Body of pancreas (tissue), 4 donors: ENCODE data around the gene LITAF. TPM values are rescaled to one million over a fixed set of nuclear protein-coding genes. Genes with fewer than 3 reads are reported as not detected.
A peak's percentile ranks its signal among the peaks of the same experiment; 100 is the strongest.

ENCODE experiments used
- ATAC-seq: fragments of 150-250 bp; one replicate; pipeline ENCODE4 v1.9.1; 2016
- DNase-seq, 4 donors: peaks; one replicate each; pipeline ENCODE4 v3.0.0-alpha.2; 2019
- H3K27ac ChIP-seq, 4 donors: fragments of 200-600 bp; sonication (generic); 1 replicate in 3 of 4; 2 replicates in 1 of 4; pipeline versions ENCODE4 v1.5.1 to v1.6.1; 2016 to 2019; ENCODE audit warnings: mild to moderate bottlenecking in 1 of 4, mixed read lengths in 1 of 4, moderate library complexity in 1 of 4
- H3K27me3 ChIP-seq, 2 donors: fragments of 200-600 bp; sonication (generic); one replicate each; pipeline ENCODE4 v1.6.0; 2016; ENCODE audit warnings: mild to moderate bottlenecking in 1 of 2
- H3K36me3 ChIP-seq, 2 donors: fragments of 200-600 bp; sonication (generic); replicated peaks in 1 of 2; 2 replicates each; pipeline ENCODE4 v1.5.1; 2016; ENCODE audit warnings: low read depth in 2 of 2; ENCODE audit not compliant: insufficient read depth in 1 of 2
- H3K4me1 ChIP-seq: fragments of 200-600 bp; sonication (generic); one replicate; pipeline ENCODE4 v1.6.0; 2016
- H3K4me3 ChIP-seq, 2 donors: fragments of 200-600 bp; sonication (generic); 1 replicate in 1 of 2; 2 replicates in 1 of 2; pipeline ENCODE4 v1.5.1; 2016 to 2019
- H3K9me3 ChIP-seq, 3 donors: fragments of 200-600 bp; sonication (generic); 1 replicate in 2 of 3; 2 replicates in 1 of 3; pipeline ENCODE4 v1.5.1; 2016
- POLR2A ChIP-seq, 3 donors: fragments of 450-650 bp; IDR thresholded peaks; one replicate each; pipeline ENCODE4 v1.6.1; 2016; ENCODE audit warnings: antibody characterized with exemption in 3 of 3, mild to moderate bottlenecking in 2 of 3
- WGBS, 2 donors: methylation state at CpG; one replicate each; pipeline ENCODE4 v1.1.5; 2017; 5-methylcytosine and 5-hydroxymethylcytosine counted together
- intact Hi-C: fragments of 100-400 bp; cut with DNase I; formaldehyde crosslinking; loops from one replicate; pipeline ENCODE4 v1.15.1; 2023
- total RNA-seq, 2 donors: library from RNA; depleted of rRNA; stranded (reverse); fragments of >200 nt; gene quantifications; one replicate each; pipeline ENCODE4 v1.1.0, GENCODE V29; 2016
- TF ChIP-seq, protein P1 (sequence below), 7 experiments: fragments of 450-650 bp in 4 of 7; fragments of 200-600 bp in 3 of 7; sonication (generic) in 3 of 7; IDR thresholded peaks; one replicate each; pipeline ENCODE4 v1.5.1; 2016 to 2019; ENCODE audit warnings: antibody characterized with exemption in 7 of 7

Gene LITAF
- total RNA-seq, 2 donors from 2014 or later: 24.9 to 25.7 TPM

DNA sequence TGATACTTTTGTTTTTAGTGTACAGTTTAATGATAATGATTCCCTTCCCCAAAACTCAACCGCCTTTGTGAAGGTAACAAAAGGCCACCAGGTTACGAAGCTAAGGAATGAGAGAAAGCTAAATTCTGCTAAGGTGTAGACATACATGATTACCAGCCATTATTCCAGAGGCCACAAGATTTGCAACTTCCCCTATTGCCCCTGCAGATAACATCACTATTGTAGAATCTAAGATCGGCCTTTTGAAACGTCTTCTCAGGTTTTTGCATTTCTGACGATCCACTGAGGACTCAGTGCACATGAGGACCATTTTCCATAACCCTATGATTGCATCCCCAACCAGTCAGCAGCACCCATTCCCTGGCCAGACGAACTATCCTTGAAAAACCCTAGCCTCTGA, 47.6 kb upstream of the LITAF start:
- Histone ChIP-seq H3K36me3 (no peaks in the 10 kb centered on the region), H3K9me3 (no peaks in the 10 kb centered on the region), H3K27ac (no peak overlapping the region), H3K27me3 (no peaks in the 10 kb centered on the region), H3K4me3 (no peak overlapping the region), H3K4me1 (peaks cover 41% of the 10 kb centered on the region)
- intact Hi-C loops: no loop called here
- DNase-seq: no peak
- no peak for ATAC-seq
- 80 to 94% methylated on average over 6 of the region's 6 CpGs for WGBS, 2 donors
- no peak for TF ChIP-seq POLR2A (IDR thresholded peaks at IDR 0.05)

DNA sequence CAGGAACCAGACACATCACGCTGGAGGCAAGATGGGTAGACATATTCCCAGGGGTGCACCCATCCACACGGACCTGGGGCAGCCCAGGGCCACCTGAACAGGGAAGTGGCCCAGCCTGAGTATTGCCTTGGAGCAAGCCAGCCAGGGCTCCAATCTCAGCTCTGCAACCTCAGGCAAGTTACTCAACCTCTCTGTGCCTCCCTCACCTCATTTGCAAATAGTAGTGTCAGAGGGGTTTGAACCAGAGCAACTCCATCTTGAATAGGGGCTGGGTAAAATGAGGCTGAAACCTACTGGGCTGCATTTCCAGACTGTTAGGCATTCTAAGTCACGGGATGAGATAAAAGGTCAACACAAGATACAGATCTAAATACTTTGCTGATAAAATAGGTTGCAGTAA, 46.4 kb upstream of the LITAF start:
- DNase-seq (no peak), ATAC-seq (no peak)
- Histone ChIP-seq H3K27ac (peak overlapping the region in 3 of 4 donors; percentile 2 to 61 (median 60)), H3K36me3 (no peaks in the 10 kb centered on the region), H3K27me3 (no peaks in the 10 kb centered on the region), H3K4me1 (peaks cover 45% of the 10 kb centered on the region), H3K4me3 (no peak overlapping the region), H3K9me3 (no peaks in the 10 kb centered on the region)
- WGBS, 2 donors: 53 to 68% methylated on average over 3 of the region's 3 CpGs
- intact Hi-C loops: no loop called here
- TF ChIP-seq, protein P1, sequence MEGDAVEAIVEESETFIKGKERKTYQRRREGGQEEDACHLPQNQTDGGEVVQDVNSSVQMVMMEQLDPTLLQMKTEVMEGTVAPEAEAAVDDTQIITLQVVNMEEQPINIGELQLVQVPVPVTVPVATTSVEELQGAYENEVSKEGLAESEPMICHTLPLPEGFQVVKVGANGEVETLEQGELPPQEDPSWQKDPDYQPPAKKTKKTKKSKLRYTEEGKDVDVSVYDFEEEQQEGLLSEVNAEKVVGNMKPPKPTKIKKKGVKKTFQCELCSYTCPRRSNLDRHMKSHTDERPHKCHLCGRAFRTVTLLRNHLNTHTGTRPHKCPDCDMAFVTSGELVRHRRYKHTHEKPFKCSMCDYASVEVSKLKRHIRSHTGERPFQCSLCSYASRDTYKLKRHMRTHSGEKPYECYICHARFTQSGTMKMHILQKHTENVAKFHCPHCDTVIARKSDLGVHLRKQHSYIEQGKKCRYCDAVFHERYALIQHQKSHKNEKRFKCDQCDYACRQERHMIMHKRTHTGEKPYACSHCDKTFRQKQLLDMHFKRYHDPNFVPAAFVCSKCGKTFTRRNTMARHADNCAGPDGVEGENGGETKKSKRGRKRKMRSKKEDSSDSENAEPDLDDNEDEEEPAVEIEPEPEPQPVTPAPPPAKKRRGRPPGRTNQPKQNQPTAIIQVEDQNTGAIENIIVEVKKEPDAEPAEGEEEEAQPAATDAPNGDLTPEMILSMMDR (IDR thresholded peaks at IDR 0.05): no peak
- TF ChIP-seq POLR2A (IDR thresholded peaks at IDR 0.05): no peak

DNA sequence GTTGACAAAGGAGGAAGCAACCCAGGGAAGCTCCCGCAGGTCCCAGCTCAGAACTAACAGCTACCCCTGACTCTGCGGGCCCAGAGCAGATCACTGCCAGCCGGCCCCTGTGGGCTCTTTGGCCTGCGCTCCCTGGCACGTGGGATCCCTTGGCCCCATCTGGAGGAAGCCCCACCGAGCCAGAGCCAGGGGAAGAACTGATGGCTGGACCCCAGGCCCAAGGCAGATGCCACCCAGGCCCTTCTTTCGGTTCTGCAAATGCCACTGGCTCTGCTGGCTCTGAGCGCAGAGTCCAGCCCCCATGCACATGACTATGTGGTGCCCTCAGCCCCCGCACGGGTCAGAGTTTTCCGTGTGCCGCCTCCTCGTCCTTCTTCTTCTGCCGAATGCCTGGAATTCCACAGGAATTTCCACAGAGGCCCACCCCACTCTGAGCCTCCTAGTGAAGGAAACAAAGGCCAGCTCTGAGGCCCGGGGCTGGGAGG, 45.8 kb upstream of the LITAF start:
- no peaks in the 10 kb centered on the region for H3K9me3 ChIP-seq
- H3K36me3 ChIP-seq: no peaks in the 10 kb centered on the region
- DNase-seq (peak; percentile 31 to 65 (median 45)), ATAC-seq (peak; percentile 26)
- H3K27me3 ChIP-seq: no peaks in the 10 kb centered on the region
- H3K4me1 ChIP-seq: peaks cover 45% of the 10 kb centered on the region
- peak overlapping the region in 3 of 4 donors; percentile 2 to 61 (median 60) for H3K27ac ChIP-seq
- TF ChIP-seq POLR2A (IDR thresholded peaks at IDR 0.05): peak in 1 of 3 donors; percentile 22
- TF ChIP-seq, protein P1 (IDR thresholded peaks at IDR 0.05): no peak
- 55 to 58% methylated on average over 13 to 15 of the region's 15 CpGs for WGBS, 2 donors
- H3K4me3 ChIP-seq: no peak overlapping the region
- intact Hi-C loops: no loop called here

DNA sequence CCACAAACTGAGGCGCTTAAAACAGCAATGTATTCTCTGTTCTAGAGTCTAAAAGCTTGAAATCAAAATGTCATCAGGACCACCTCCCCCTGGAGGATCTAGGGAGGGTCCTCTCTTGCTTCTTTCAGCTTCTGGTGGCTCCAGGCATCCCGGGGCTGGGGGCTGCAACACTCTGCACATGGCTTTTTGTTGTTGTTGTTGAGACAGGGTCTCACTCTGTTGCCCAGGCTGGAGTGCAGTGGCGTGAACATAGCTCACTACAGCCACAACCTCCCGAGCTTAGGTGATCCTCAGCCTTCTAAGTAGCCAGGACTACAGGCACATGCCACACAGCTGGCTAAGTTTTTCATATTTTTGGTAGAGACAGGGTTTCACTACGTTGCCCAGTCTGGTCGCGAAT, 44.5 kb upstream of the LITAF start:
- no peaks in the 10 kb centered on the region for H3K9me3 ChIP-seq
- intact Hi-C loops: no loop called here
- no peaks in the 10 kb centered on the region for H3K27me3 ChIP-seq
- H3K4me1 ChIP-seq: peaks cover 33% of the 10 kb centered on the region
- ATAC-seq (no peak), DNase-seq (no peak)
- WGBS, 2 donors: 78 to 79% methylated on average over 2 to 7 of the region's 7 CpGs
- no peak for TF ChIP-seq POLR2A (IDR thresholded peaks at IDR 0.05)
- TF ChIP-seq, protein P1 (IDR thresholded peaks at IDR 0.05): no peak
- no peak overlapping the region for H3K27ac ChIP-seq
- no peak overlapping the region for H3K4me3 ChIP-seq
- H3K36me3 ChIP-seq: no peaks in the 10 kb centered on the region

DNA sequence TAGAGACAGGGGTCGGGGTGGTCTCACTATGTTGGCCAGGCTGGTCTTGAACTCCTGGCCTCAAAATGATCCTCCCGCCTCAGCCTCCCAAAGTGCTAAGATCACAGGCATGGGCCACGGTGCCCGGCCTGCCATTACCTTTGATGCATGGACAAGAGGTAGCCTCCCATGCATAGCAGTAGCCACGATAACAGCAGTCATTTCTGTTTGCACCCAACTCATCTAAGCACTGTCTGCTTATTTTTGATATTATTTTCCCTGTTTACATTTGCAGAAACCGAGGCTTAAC, 44.0 kb upstream of the LITAF start:
- no peaks in the 10 kb centered on the region for H3K9me3 ChIP-seq
- 73 to 74% methylated on average over 6 of the region's 6 CpGs for WGBS, 2 donors
- no peak for TF ChIP-seq POLR2A (IDR thresholded peaks at IDR 0.05)
- TF ChIP-seq, protein P1 (IDR thresholded peaks at IDR 0.05): no peak
- no peak overlapping the region for H3K27ac ChIP-seq
- H3K4me3 ChIP-seq: no peak overlapping the region
- no peaks in the 10 kb centered on the region for H3K27me3 ChIP-seq
- H3K36me3 ChIP-seq: no peaks in the 10 kb centered on the region
- H3K4me1 ChIP-seq: peaks cover 28% of the 10 kb centered on the region
- DNase-seq: no peak
- intact Hi-C loops: no loop called here
- ATAC-seq: no peak
